HCT116 (cell line): Measurements from ENCODE around the gene TIAM1.

Source experiments
- EZH2 ChIP-seq: fragments of 200-600 bp; sonication (generic); IDR thresholded peaks from 2 replicates; pipeline ENCODE4 v1.6.1; 2017; ENCODE audit warnings: antibody characterized with exemption, mixed run types
- SP1 ChIP-seq: IDR thresholded peaks from 2 replicates; pipeline ENCODE4 v1.6.1; 2012; ENCODE audit warnings: low read depth
- TF ChIP-seq, protein P1 (sequence below), 3 experiments: fragments of 200-600 bp in 1 of 3; sonication (generic) in 1 of 3; IDR thresholded peaks in 2 of 3; conservative IDR thresholded peaks in 1 of 3; 2 replicates each; pipeline ENCODE4 v1.5.1; 2012 to 2017; ENCODE audit warnings: low read depth in 2 of 3, low read length in 2 of 3, antibody characterized with exemption in 1 of 3, borderline replicate concordance in 1 of 3, control low read depth in 1 of 3, mild to moderate bottlenecking in 1 of 3, mixed read lengths in 1 of 3, mixed run types in 1 of 3, moderate library complexity in 1 of 3; ENCODE audit not compliant: insufficient read depth in 1 of 3

- TF ChIP-seq, protein P1, sequence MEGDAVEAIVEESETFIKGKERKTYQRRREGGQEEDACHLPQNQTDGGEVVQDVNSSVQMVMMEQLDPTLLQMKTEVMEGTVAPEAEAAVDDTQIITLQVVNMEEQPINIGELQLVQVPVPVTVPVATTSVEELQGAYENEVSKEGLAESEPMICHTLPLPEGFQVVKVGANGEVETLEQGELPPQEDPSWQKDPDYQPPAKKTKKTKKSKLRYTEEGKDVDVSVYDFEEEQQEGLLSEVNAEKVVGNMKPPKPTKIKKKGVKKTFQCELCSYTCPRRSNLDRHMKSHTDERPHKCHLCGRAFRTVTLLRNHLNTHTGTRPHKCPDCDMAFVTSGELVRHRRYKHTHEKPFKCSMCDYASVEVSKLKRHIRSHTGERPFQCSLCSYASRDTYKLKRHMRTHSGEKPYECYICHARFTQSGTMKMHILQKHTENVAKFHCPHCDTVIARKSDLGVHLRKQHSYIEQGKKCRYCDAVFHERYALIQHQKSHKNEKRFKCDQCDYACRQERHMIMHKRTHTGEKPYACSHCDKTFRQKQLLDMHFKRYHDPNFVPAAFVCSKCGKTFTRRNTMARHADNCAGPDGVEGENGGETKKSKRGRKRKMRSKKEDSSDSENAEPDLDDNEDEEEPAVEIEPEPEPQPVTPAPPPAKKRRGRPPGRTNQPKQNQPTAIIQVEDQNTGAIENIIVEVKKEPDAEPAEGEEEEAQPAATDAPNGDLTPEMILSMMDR (IDR thresholded peaks at IDR 0.05 in 2 of 3, conservative IDR thresholded peaks at IDR 0.05 in 1 of 3; ENCODE audit: borderline replicate concordance in 1 of 3, insufficient read depth in 1 of 3, low read depth in 2 of 3, low read length in 2 of 3): no peak
- TF ChIP-seq EZH2: no peak
- TF ChIP-seq SP1: no peak
These were observed 149.4 kb downstream of the TIAM1 start for GRCh38 chr21:31194510-31195293.
